Dermis microvascular lymphatic vessel endothelial cell (primary cell): ENCODE measurements around the gene CERS2. TPM values are rescaled to one million over a fixed set of nuclear protein-coding genes. Genes with fewer than 3 reads are reported as not detected.

Experiments
- DNase-seq, 2 donors: peaks; one replicate each; pipeline versions ENCODE4 v3.0.0 to v3.0.0-alpha.2; 2010; ENCODE audit warnings: low read depth in 2 of 2
- total RNA-seq: library from RNA; depleted of rRNA; stranded (reverse); fragments of >200 nt; gene quantifications from 2 replicates; pipeline ENCODE4 v1.2.1, GENCODE V29; 2014

CERS2 gene
- total RNA-seq, result 64.7 and 92.7 TPM in 2 replicates

DNA sequence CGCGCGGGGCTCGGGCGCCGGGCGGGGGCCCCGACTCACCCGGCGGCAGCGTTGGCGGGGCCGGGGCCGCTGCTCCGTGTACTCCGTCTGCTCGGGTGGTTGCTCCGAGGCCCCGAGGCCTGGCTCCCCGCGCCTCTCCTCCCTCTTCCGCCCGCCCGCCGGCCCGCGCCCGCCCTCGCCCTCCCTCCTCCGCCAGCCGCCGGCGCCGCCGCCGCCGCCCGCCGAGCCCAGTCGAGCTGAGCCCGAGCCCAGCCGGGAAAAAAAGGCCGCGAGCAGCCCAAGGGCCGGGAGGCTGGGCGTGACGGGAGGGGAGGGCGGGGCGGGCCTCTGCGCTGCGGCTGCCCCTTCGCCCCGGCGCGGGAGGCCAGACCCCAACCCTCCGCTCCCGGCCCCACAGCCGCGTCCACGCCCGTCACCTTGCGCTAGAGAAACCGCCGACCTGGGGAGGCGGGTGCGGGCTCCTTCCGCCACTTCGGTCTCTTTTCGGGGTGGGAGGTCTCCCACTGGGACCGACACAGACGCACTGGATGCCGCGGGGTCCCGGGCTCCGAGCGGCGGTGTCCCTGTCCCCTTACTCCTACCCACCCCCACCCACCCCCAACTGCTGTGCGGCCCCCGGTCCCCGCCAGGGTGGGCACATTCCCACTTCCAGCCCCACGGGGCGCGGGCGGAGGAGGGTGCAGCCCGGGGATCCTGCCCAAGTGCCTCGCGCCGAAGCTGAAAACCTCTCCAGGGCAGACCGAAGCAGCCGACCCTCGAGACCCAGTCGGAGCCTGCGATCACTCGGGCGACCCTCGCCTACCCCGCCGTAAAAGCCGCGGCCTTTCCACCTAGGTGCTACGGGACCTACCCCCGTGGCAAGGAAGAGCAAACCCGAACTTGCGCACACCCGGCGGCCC lies at the start of gene CERS2:
CERS2 (minus strand) TSS at position 256 of the 899 bp plus-strand sequence. CDS start 5,745 bp downstream, outside the sequence.
- DNase-seq, result peak; percentile 35 to 85

DNA sequence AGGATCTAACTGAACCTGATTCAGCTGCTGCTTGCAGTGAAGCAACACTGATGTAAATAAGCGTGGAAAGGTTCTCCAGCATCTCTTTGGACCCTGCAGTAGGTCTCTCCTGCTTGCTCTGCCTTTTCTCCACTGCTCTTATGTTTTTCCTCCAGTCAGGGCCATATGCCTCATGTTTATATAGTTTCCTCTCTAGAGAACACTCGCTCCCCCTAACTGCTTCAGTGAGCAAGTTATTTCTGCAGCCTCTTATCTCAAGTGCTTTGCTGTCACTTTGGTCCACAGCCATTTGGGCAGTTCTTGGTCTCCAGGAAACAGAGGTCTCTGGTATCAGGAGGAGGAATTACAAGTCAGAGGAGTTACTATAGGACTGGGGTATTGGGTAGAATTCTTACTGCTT lies 38.9 kb upstream of the CERS2 start:
- no peak for DNase-seq

DNA sequence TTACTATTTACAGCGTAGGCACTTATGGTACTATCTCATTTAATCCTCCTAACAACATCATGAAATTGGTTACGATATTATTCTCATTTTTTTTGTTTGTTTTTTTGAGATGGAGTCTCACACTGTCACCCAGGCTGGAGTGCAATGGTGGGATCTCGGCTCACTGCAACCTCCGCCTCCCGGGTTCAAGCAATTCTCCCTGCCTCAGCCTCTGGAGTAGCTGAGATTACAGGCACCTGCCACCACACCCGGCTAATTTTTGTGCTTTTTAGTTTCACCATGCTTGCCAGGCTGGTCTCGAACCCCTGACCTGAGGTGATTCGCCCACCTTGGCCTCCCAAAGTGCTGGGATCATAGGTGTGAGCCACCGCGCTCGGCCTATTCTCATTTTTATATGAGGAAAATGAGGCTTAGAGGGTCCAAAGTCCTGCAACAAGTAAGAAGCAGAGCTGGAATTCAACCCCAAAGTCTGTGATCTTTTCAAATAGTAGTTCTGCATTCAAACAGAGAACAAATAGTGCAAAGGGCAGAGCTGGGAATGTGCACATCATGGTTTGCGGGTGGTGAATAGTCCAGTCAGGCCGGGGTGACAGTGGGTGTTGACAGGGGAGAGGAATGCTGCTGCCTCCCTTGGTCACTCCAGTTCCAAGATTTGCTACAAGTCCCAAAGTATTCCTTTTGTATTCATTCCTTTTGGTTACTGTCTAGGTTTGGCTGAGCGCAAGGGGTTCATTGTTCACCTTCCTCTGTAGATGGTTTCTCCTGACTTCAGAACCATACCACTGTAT lies 38.2 kb upstream of the CERS2 start:
- DNase-seq, result no peak

DNA sequence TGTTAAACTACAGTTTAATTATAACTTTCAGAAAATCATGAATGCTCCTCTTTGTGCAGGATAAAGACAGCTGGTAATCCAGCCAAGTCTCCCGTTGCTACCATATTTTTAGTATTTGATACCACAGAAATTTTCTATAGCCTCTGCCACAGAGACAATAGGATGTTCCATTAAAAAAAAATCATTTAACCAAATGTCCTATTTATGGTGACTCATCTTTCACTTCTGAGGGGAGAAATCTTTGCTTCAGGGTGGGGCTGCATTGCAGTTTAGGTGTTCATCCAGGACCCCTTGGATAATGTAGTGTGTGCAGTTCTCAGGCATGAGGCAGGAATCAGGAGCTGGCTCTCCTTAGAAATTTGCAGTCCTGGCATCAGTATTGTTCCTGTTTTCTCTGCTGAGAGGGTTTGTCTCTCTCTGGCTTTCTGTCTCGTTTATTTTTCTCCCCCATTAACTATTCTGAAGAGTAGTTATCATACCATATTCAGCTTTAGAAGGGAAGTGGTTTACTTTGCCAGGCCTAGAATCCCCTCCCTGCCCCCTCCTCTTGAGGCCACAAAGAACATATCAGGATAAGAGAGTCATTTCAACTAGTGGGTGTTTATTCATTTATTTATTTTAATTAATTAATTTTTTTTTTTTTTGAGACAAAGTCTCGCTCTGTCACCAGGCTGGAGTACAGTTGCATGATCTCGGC lies 36.7 kb upstream of the CERS2 start:
- DNase-seq, result no peak

DNA sequence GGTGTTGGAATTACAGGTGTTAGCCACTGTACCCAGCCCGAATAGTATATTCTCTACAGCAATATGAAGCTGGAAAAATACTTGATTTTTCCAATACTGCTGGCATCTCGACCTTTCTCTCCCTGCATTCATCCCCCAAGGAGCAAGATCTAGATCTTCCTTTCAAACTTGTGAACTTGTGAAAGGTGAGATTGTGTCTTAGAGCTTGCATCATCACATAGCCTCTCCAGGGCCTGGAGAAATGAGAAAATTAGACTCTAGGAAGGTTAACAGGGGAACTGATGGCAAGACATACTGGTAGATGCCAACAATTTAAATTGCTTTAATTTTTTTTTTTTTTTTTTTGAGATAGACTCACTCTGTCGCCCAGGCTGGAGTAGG lies 35.7 kb upstream of the CERS2 start:
- DNase-seq, result no peak

DNA sequence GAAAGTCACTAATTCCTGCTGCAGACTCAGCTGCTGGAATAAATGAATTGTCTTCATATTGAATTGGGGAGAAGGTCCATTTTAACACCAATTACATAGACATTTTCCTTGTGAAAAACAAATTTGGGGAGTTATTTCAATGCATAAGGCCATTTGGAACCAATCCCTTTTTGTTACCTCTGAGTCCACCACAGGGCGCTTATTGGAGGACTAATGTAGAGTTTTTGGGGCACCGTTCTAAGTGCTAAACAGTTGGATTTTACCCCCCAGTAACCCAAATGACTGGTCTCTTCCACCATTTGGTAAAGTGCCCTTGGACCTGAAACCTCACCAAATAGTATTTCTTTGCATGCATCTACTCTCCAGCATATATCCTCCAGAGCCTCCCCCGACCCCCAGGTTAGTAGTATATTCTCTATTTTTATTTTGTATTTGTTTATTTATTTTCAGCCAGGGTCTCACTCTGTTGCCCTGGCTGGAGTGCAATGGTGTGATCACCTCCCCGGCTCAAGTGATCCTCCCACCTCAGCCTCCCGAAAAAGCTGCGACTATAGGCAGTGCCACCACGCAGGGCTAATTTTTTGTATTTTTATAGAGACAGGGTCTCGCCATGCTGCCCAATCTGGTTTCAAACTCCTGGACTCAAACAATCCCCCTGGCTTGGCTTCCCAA lies 35.2 kb upstream of the CERS2 start:
- DNase-seq, result no peak

DNA sequence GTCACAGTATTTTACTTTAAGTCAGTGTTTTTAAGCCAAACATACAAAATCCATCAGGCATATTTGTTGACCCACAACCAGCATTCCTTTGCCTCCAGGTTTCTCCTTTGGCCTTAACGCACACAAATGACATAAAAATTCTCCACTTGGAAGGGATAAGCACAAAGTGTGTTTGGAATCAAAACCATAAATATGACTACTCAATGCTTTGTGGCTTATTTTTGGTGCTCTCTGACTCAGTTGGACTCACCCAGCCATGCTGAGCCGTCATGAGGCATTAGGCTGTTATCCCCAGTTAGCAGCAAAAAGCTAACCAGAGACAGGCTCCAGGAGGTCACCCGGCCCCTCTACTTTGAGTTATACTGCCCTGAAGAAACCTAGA lies 34.6 kb upstream of the CERS2 start:
- DNase-seq, result no peak

- peak; percentile 98 to 99 for DNase-seq
Observed at GRCh38 chr1:151008244-151009205, 33.9 kb upstream of the CERS2 start, which contains the start of gene PRUNE1. TSS of gene PRUNE1 (plus strand) at chr1:151008449. CDS start at chr1:151008633, 184 bp downstream.

DNA sequence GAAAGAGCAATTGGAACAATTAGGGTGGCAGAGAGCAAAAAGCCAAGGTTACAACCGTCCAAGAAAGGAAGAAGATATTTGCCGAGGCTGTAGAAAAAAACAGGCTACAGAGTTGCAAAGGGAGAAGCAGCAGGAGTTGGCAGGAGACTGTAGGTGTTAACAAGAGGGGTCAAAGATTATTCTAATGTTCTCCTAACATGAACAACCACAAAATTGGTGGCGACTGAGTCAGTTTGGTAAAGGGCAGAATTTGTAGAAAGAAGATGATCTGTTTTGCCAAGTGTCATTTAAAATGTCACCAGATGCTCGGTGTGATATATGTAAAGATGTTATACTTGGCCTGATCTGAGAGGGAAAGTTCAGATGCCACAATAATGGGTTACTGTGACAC lies 33.2 kb upstream of the CERS2 start:
- no peak for DNase-seq

GRCh38 chr1:151006327-151007052 lies 31.9 kb upstream of the CERS2 start, which contains the start of gene MINDY1:
TSS of gene MINDY1 (minus strand) at chr1:151006902. CDS start at chr1:151002617, 4,285 bp downstream.
- peak; percentile 63 to 88 for DNase-seq

- no peak for DNase-seq
Observed at GRCh38 chr1:151005729-151006319, 31.2 kb upstream of the CERS2 start.

GRCh38 chr1:151003180-151003579 lies 28.5 kb upstream of the CERS2 start:
- no peak for DNase-seq

DNA sequence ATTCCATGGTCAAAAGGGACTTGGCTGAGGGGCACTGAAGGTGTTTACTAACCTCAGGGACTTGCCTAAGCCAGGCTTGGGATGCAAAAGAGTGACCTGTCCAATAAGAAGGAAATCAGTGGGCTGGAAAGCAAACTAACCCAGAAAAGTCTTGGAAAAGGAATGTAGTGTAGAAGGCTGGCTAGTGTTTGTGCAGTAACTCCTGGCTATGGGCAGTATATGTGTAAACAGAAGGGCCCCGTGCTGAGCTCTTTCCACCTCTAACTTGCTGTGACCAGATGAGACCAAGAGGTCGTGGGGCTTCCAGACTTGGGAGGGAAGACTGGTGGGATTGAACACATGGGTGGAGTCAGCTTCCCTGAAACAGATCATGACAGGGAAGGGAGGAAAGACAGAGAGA lies 28.0 kb upstream of the CERS2 start:
- DNase-seq, result no peak

DNA sequence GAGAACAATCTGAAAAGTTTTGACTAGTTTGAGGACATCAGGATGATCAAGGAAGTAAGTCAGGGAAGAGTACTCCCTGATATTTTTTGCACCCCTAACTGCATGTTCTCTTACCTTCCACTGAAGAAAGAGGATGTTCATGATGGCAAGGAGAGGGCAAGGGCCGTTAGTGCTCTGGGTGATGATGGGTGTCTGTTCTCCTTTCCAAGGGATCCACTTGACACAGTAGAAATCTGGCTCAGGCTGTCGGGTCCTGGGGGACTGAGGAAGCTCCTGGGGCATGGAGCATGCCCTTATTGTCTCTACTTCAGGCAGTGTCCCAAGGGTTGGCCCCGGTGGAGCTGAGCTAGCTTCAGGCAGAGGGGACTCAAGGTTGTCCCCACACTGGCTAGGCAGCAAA lies 27.4 kb upstream of the CERS2 start:
- no peak for DNase-seq

GRCh38 chr1:151001602-151002001 lies 27.0 kb upstream of the CERS2 start:
- DNase-seq, result no peak

DNA sequence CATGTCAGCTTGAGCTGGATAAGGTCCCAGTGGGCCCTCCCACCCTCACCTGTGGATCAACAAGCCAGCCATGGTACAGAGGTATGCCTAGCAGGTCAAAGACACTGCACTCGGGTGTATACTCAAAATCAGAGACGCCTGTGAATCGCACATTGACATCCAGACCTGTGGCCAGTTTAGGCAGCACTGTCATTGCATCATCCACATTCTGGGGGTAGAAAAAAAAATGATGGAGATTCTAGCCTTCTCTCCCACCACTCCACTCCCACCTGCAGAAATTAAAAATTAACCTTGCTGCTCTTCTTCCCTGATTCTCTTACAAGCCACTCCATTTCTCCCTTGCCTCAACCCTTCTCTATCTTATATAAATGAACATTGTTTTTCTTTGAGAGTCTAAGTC lies 25.8 kb upstream of the CERS2 start:
- no peak for DNase-seq

- DNase-seq, result no peak
Observed at GRCh38 chr1:150999926-151000325, 25.3 kb upstream of the CERS2 start.

- DNase-seq, result peak in 1 of 2 donors; percentile 85
Observed at GRCh38 chr1:150999051-150999674, 24.5 kb upstream of the CERS2 start.
